Omental fat pad (tissue), 4 donors: ENCODE results near the gene UBE2J1. TPM values are rescaled to one million over a fixed set of nuclear protein-coding genes. Genes with fewer than 3 reads are reported as not detected.

Experiments used
- ATAC-seq: fragments of 150-250 bp; one replicate; pipeline ENCODE4 v1.9.1; 2016; ENCODE audit warnings: mild to moderate bottlenecking, moderate library complexity; ENCODE audit not compliant: low FRiP score
- DNase-seq: peaks from one replicate; pipeline ENCODE4 v3.0.0-alpha.2; 2019; ENCODE audit warnings: low spot score
- CTCF ChIP-seq, 3 donors: fragments of 450-650 bp; IDR thresholded peaks; one replicate each; pipeline ENCODE4 v1.5.1; 2016 to 2017; ENCODE audit warnings: antibody characterized with exemption in 3 of 3, mild to moderate bottlenecking in 3 of 3, moderate library complexity in 2 of 3
- total RNA-seq, 4 donors: library from RNA; depleted of rRNA; stranded (reverse); fragments of >200 nt; gene quantifications; one replicate each; pipeline ENCODE4 v1.1.0, GENCODE V29; 2016

Gene UBE2J1
- total RNA-seq, 4 donors from 2014 or later: 32.3 to 62.2 (median 39.8) TPM

GRCh38 chr6:89364586-89364985 is 12.1 kb upstream of the UBE2J1 start:
- TF ChIP-seq CTCF (IDR thresholded peaks at IDR 0.05): no peak
- DNase-seq: no peak
- no peak for ATAC-seq

- TF ChIP-seq CTCF (IDR thresholded peaks at IDR 0.05): no peak
- DNase-seq: no peak
- ATAC-seq: no peak
These were observed 8.6 kb upstream of the UBE2J1 start for GRCh38 chr6:89361171-89361570.

GRCh38 chr6:89360415-89360999 is 8.0 kb upstream of the UBE2J1 start:
- no peak for TF ChIP-seq CTCF (IDR thresholded peaks at IDR 0.05)
- ATAC-seq (no peak), DNase-seq (no peak)

- TF ChIP-seq CTCF (IDR thresholded peaks at IDR 0.05): no peak
- no peak for DNase-seq
- ATAC-seq: no peak
These were observed 7.0 kb upstream of the UBE2J1 start for GRCh38 chr6:89359561-89359960.

GRCh38 chr6:89357390-89357789 is 4.9 kb upstream of the UBE2J1 start:
- ATAC-seq (no peak), DNase-seq (no peak)

GRCh38 chr6:89356642-89357170 is 4.2 kb upstream of the UBE2J1 start:
- TF ChIP-seq CTCF (IDR thresholded peaks at IDR 0.05): no peak
- no peak for ATAC-seq

More at GRCh38 chr6:89357390-89357789, 4.9 kb upstream of the UBE2J1 start:
- no peak for TF ChIP-seq CTCF (IDR thresholded peaks at IDR 0.05)

GRCh38 chr6:89355511-89356194 is 3.1 kb upstream of the UBE2J1 start:
- TF ChIP-seq CTCF (IDR thresholded peaks at IDR 0.05): no peak
- DNase-seq (no peak), ATAC-seq (no peak)

More at GRCh38 chr6:89356642-89357170, 4.2 kb upstream of the UBE2J1 start:
- DNase-seq: no peak
